Measurements from ENCODE around the gene RPUSD4.
"Not testable (repeated sequence)": the region's sequence is repeated elsewhere in the genome, so short reads cannot be mapped to it uniquely, and the experiment has no call there.

The RPUSD4 gene

GRCh38 chr11:126211236-126212088 lies at the start of gene RPUSD4, which contains the start of gene FAM118B:
RPUSD4 (minus strand) TSS chr11:126211650; CDS start chr11:126211638, 12 bp downstream.
FAM118B (plus strand) TSS chr11:126211782; CDS start chr11:126235002, 23,220 bp downstream.
- DNase-seq (ENCODE audit: low read depth in 2 of 2, low spot score in 1 of 2), result peak; percentile 97 to 99

- no peak for DNase-seq (ENCODE audit: low read depth in 2 of 2, low spot score in 1 of 2)
Observed at GRCh38 chr11:126257764-126258163, 46.3 kb upstream of the RPUSD4 start.

GRCh38 chr11:126257144-126257543 lies 45.7 kb upstream of the RPUSD4 start:
- no peak for DNase-seq (ENCODE audit: low read depth in 2 of 2, low spot score in 1 of 2)

- DNase-seq (ENCODE audit: low read depth in 2 of 2, low spot score in 1 of 2), result no peak
Observed at GRCh38 chr11:126256216-126256615, 44.8 kb upstream of the RPUSD4 start.

GRCh38 chr11:126255507-126255906 lies 44.1 kb upstream of the RPUSD4 start:
- DNase-seq (ENCODE audit: low read depth in 2 of 2, low spot score in 1 of 2), result not testable (repeated sequence)

GRCh38 chr11:126254819-126255218 lies 43.4 kb upstream of the RPUSD4 start:
- no peak for DNase-seq (ENCODE audit: low read depth in 2 of 2, low spot score in 1 of 2)

- DNase-seq (ENCODE audit: low read depth in 2 of 2, low spot score in 1 of 2), result no peak
Observed at GRCh38 chr11:126253265-126253664, 41.8 kb upstream of the RPUSD4 start.

GRCh38 chr11:126246636-126247035 lies 35.2 kb upstream of the RPUSD4 start:
- no peak for DNase-seq (ENCODE audit: low read depth in 2 of 2, low spot score in 1 of 2)

- no peak for DNase-seq (ENCODE audit: low read depth in 2 of 2, low spot score in 1 of 2)
Observed at GRCh38 chr11:126233391-126233790, 21.9 kb upstream of the RPUSD4 start.

- no peak for DNase-seq (ENCODE audit: low read depth in 2 of 2, low spot score in 1 of 2)
Observed at GRCh38 chr11:126232683-126233082, 21.2 kb upstream of the RPUSD4 start.

GRCh38 chr11:126231725-126232459 lies 20.4 kb upstream of the RPUSD4 start:
- no peak for DNase-seq (ENCODE audit: low read depth in 2 of 2, low spot score in 1 of 2)

GRCh38 chr11:126229858-126230540 lies 18.5 kb upstream of the RPUSD4 start:
- DNase-seq (ENCODE audit: low read depth in 2 of 2, low spot score in 1 of 2), result no peak

- DNase-seq (ENCODE audit: low read depth in 2 of 2, low spot score in 1 of 2), result no peak
Observed at GRCh38 chr11:126226334-126227084, 15.1 kb upstream of the RPUSD4 start.

GRCh38 chr11:126225295-126225665 lies 13.8 kb upstream of the RPUSD4 start:
- DNase-seq (ENCODE audit: low read depth in 2 of 2, low spot score in 1 of 2), result no peak

- DNase-seq (ENCODE audit: low read depth in 2 of 2, low spot score in 1 of 2), result no peak
Observed at GRCh38 chr11:126224647-126225294, 13.3 kb upstream of the RPUSD4 start.

- no peak for DNase-seq (ENCODE audit: low read depth in 2 of 2, low spot score in 1 of 2)
Observed at GRCh38 chr11:126219547-126219946, 8.1 kb upstream of the RPUSD4 start.

- DNase-seq (ENCODE audit: low read depth in 2 of 2, low spot score in 1 of 2), result no peak
Observed at GRCh38 chr11:126217491-126217890, 6.0 kb upstream of the RPUSD4 start.

- DNase-seq (ENCODE audit: low read depth in 2 of 2, low spot score in 1 of 2), result no peak
Observed at GRCh38 chr11:126216526-126217305, 5.3 kb upstream of the RPUSD4 start.

GRCh38 chr11:126214841-126215240 lies 3.4 kb upstream of the RPUSD4 start:
- DNase-seq (ENCODE audit: low read depth in 2 of 2, low spot score in 1 of 2), result no peak

- no peak for DNase-seq (ENCODE audit: low read depth in 2 of 2, low spot score in 1 of 2)
Observed at GRCh38 chr11:126214441-126214840, 3.0 kb upstream of the RPUSD4 start.

All from stimulated activated CD8-positive, alpha-beta memory T cell treated with anti-CD3 and anti-CD28 coated beads, Interleukin-4, amount 100 ng/mL, for 4 hours (primary cell).